K562 (cell line): ENCODE results near the gene ATM. TPM values are rescaled to one million over a fixed set of nuclear protein-coding genes. Genes with fewer than 3 reads are reported as not detected.

Experiments
- ADNP ChIP-seq: fragments of 200-800 bp; sonication (Bioruptor generic); IDR thresholded peaks from 2 replicates; pipeline ENCODE4 v1.6.1; 2016; ENCODE audit warnings: missing genetic modification characterization, missing compliant biosample characterization
- ARID1B ChIP-seq: fragments of 450-650 bp; IDR thresholded peaks from 2 replicates; pipeline ENCODE4 v1.6.1; 2016; ENCODE audit warnings: antibody characterized with exemption, mild to moderate bottlenecking, inconsistent platforms
- CBX1 ChIP-seq: sonication (generic); IDR thresholded peaks from 2 replicates; pipeline ENCODE4 v1.6.1; 2016; ENCODE audit warnings: antibody characterized with exemption, low read depth, mild to moderate bottlenecking
- E2F3 ChIP-seq: fragments of 250-450 bp; sonication (Bioruptor Pico); IDR thresholded peaks from 2 replicates; pipeline ENCODE4 v1.4.0; 2020; ENCODE audit warnings: mild to moderate bottlenecking
- EGR1 ChIP-seq: fragments of 450-650 bp; conservative IDR thresholded peaks from 2 replicates; pipeline ENCODE4 v1.6.1; 2017; ENCODE audit warnings: mild to moderate bottlenecking
- EHMT2 ChIP-seq: fragments of 450-650 bp; IDR thresholded peaks from 2 replicates; pipeline ENCODE4 v1.6.1; 2018; ENCODE audit warnings: antibody characterized with exemption
- ERF ChIP-seq: fragments of 450-650 bp; formaldehyde crosslinking; IDR thresholded peaks from 2 replicates; pipeline ENCODE4 v1.4.0; 2020; ENCODE audit warnings: mild to moderate bottlenecking, mixed read lengths
- ETS2 ChIP-seq: IDR thresholded peaks from 2 replicates; pipeline ENCODE4 v1.6.1; 2016; ENCODE audit warnings: borderline replicate concordance, missing genetic modification characterization, mild to moderate bottlenecking, moderate library complexity, missing compliant biosample characterization; ENCODE audit not compliant: poor library complexity, severe bottlenecking
- FOXA1 ChIP-seq: fragments of 450-650 bp; IDR thresholded peaks from 2 replicates; pipeline ENCODE4 v1.6.1; 2016; ENCODE audit warnings: mild to moderate bottlenecking, borderline replicate concordance
- HDAC1 ChIP-seq, 2 experiments: fragments of 450-650 bp; IDR thresholded peaks; 2 replicates each; pipeline ENCODE4 v1.6.1; 2016 to 2017; ENCODE audit warnings: inconsistent platforms in 1 of 2, mild to moderate bottlenecking in 1 of 2, moderate library complexity in 1 of 2
- HOMEZ ChIP-seq: fragments of 250-450 bp; sonication (Bioruptor Pico); IDR thresholded peaks from 2 replicates; pipeline ENCODE4 v1.4.0; 2020; ENCODE audit warnings: mild to moderate bottlenecking, moderate library complexity
- KLF16 ChIP-seq: IDR thresholded peaks from 2 replicates; pipeline ENCODE4 v1.6.1; 2016; ENCODE audit warnings: antibody characterized with exemption
- MBD2 ChIP-seq: sonication (generic); IDR thresholded peaks from 2 replicates; pipeline ENCODE4 v1.6.1; 2016; ENCODE audit warnings: low read depth, borderline replicate concordance
- NFXL1 ChIP-seq: fragments of 450-650 bp; formaldehyde crosslinking; IDR thresholded peaks from 2 replicates; pipeline ENCODE4 v1.4.0; 2021; ENCODE audit warnings: mild to moderate bottlenecking
- NFYB ChIP-seq: IDR thresholded peaks from 2 replicates; pipeline ENCODE4 v1.6.1; 2011; ENCODE audit warnings: mild to moderate bottlenecking, moderate library complexity; ENCODE audit not compliant: insufficient read length; ENCODE audit errors: extremely low read depth
- NR2F6 ChIP-seq: fragments of 450-650 bp; formaldehyde crosslinking; IDR thresholded peaks from 2 replicates; pipeline ENCODE4 v1.4.0; 2020; ENCODE audit warnings: mild to moderate bottlenecking
- OTX1 ChIP-seq: fragments of 450-650 bp; formaldehyde crosslinking; IDR thresholded peaks from 2 replicates; pipeline ENCODE4 v1.4.0; 2022; ENCODE audit warnings: mild to moderate bottlenecking
- RAD51 ChIP-seq: fragments of 450-650 bp; IDR thresholded peaks from 2 replicates; pipeline ENCODE4 v1.7.1; 2016; ENCODE audit warnings: low read depth, mild to moderate bottlenecking, borderline replicate concordance
- RBM25 ChIP-seq: fragments of 200-400 bp; formaldehyde crosslinking; IDR thresholded peaks from 2 replicates; pipeline ENCODE4 v1.6.1; 2018; ENCODE audit warnings: low read length, low read depth, moderate library complexity; ENCODE audit not compliant: severe bottlenecking
- SAFB2 ChIP-seq: fragments of 200-400 bp; formaldehyde crosslinking; IDR thresholded peaks from 2 replicates; pipeline ENCODE4 v1.6.1; 2018; ENCODE audit warnings: borderline replicate concordance, low read length, low read depth, moderate library complexity; ENCODE audit not compliant: severe bottlenecking
- SMARCE1 ChIP-seq: fragments of 450-650 bp; IDR thresholded peaks from 2 replicates; pipeline ENCODE4 v1.7.1; 2016; ENCODE audit warnings: mild to moderate bottlenecking
- SREBF2 ChIP-seq: sonication (generic); formaldehyde crosslinking; IDR thresholded peaks from 2 replicates; pipeline ENCODE4 v1.4.0; 2020; ENCODE audit warnings: mild to moderate bottlenecking, missing genetic modification reagents
- SRSF1 ChIP-seq: fragments of 200-400 bp; formaldehyde crosslinking; IDR thresholded peaks from 2 replicates; pipeline ENCODE4 v1.6.1; 2017; ENCODE audit warnings: mild to moderate bottlenecking, low read depth, low read length, moderate library complexity
- TAF1 ChIP-seq: IDR thresholded peaks from 2 replicates; pipeline ENCODE4 v1.6.1; 2011; ENCODE audit warnings: mild to moderate bottlenecking, low read length, moderate library complexity; ENCODE audit not compliant: insufficient read depth, control insufficient read depth, severe bottlenecking; ENCODE audit errors: extremely low read depth
- TARDBP ChIP-seq: fragments of 450-650 bp; IDR thresholded peaks from 2 replicates; pipeline ENCODE4 v1.6.1; 2016
- TBL1XR1 ChIP-seq, 2 experiments: IDR thresholded peaks; 2 replicates each; pipeline ENCODE4 v1.6.1; 2012; ENCODE audit warnings: improper control_type of control experiment in 2 of 2, low read length in 2 of 2, mild to moderate bottlenecking in 1 of 2
- TEAD2 ChIP-seq: fragments of 450-650 bp; IDR thresholded peaks from 2 replicates; pipeline ENCODE4 v1.6.1; 2016; ENCODE audit warnings: missing genetic modification characterization, control low read depth, missing compliant biosample characterization
- ZNF133 ChIP-seq: fragments of 250-450 bp; sonication (Bioruptor Pico); IDR thresholded peaks from 2 replicates; pipeline ENCODE4 v1.4.0; 2020; ENCODE audit warnings: mild to moderate bottlenecking
- ZNF175 ChIP-seq: fragments of 200-800 bp; sonication (Bioruptor generic); IDR thresholded peaks from 2 replicates; pipeline ENCODE4 v1.6.1; 2016; ENCODE audit warnings: low read depth, mild to moderate bottlenecking, missing genetic modification characterization, missing compliant biosample characterization
- ZNF507 ChIP-seq: conservative IDR thresholded peaks from 2 replicates; pipeline ENCODE4 v1.6.1; 2017; ENCODE audit warnings: missing genetic modification characterization, missing compliant biosample characterization
- ZNF511 ChIP-seq: sonication (generic); formaldehyde crosslinking; IDR thresholded peaks from 2 replicates; pipeline ENCODE4 v1.8.0; 2022; ENCODE audit warnings: mild to moderate bottlenecking, missing genetic modification reagents
- polyA plus RNA-seq, 8 experiments: library from polyadenylated mRNA; depleted of rRNA in 4 of 8; stranded (reverse) in 5 of 8; unstranded in 3 of 8; fragments of >200 nt; fragmentation: Nextera tagmentation in 2 of 8; fragmentation: Illumina TruSeq in 1 of 8; extraction: Ambion mirVana in 2 of 8; extraction: Trizol in 1 of 8; gene quantifications; 2 replicates each; pipeline versions ENCODE4 v1.2.1 to v1.2.3, GENCODE V29; 2011 to 2014; ENCODE audit warnings: inconsistent platforms in 1 of 8, missing spikeins in 1 of 8
- total RNA-seq, 7 experiments: library from RNA; depleted of rRNA in 6 of 7; stranded (reverse); fragments of >200 nt in 6 of 7; fragmentation: Illumina TruSeq in 2 of 7; extraction: Trizol in 2 of 7; gene quantifications; 2 replicates each; pipeline versions ENCODE4 v1.2.1 to v1.2.3, GENCODE V29; 2011 to 2021; ENCODE audit warnings: low replicate concordance in 1 of 7

The ATM gene
- total and polyA plus RNA-seq, 9 of the 15 experiments (the other 6 are each of a cell fraction or from before 2014, with no cell fraction given), result 8.3 to 46.8 (median 26.2) TPM

GRCh38 chr11:108222574-108223347 is at the start of gene ATM, which contains the start of gene NPAT (continued):
- peak; percentile 93 for TF ChIP-seq TAF1
- no peak for TF ChIP-seq TBL1XR1 (IDR thresholded peaks at IDR 0.05; ENCODE audit: low read length in 2 of 2)
- TF ChIP-seq EGR1, result no peak
- TF ChIP-seq ERF (CRISPR knock-in tag), result no peak
- no peak for TF ChIP-seq E2F3 (CRISPR knock-in tag)
- peak; percentile 78 for TF ChIP-seq KLF16
- TF ChIP-seq HOMEZ (CRISPR knock-in tag), result no peak
- no peak for TF ChIP-seq EHMT2
- peak; percentile 34; the same call in 1 of the 2 replicates for TF ChIP-seq RAD51
- no peak for TF ChIP-seq SMARCE1
- TF ChIP-seq FOXA1, result no peak
- peak in 1 of 2 experiments; percentile 70; a peak in 1 of 4 replicates for TF ChIP-seq HDAC1 (IDR thresholded peaks at IDR 0.05)
- no peak for TF ChIP-seq ZNF175 (CRISPR knock-in tag)
- TF ChIP-seq ADNP (tag), result no peak
- TF ChIP-seq ZNF511 (CRISPR knock-in tag), result peak; percentile 53; the same call in 1 of the 2 replicates
- TF ChIP-seq SREBF2, result no peak
- TF ChIP-seq ARID1B, result no peak
- TF ChIP-seq ETS2 (tag), result no peak
- no peak for TF ChIP-seq NFXL1 (CRISPR knock-in tag)
- no peak for TF ChIP-seq TARDBP
- no peak for TF ChIP-seq SAFB2
- TF ChIP-seq SRSF1, result no peak
- TF ChIP-seq ZNF133 (CRISPR knock-in tag), result no peak
- TF ChIP-seq CBX1, result no peak
- 0 out of 2 replicates have a peak, but pooled peaks have one; percentile 59 for TF ChIP-seq MBD2
- TF ChIP-seq NR2F6, result no peak
- TF ChIP-seq RBM25, result no peak
- peak; percentile 57 for TF ChIP-seq NFYB
- no peak for TF ChIP-seq ZNF507
- TF ChIP-seq TEAD2 (tag), result no peak
- TF ChIP-seq OTX1 (CRISPR knock-in tag), result no peak
